ENCODE measurements around the gene CAAP1.
A peak's percentile ranks its signal among the peaks of the same experiment; 100 is the strongest.
"Not testable (repeated sequence)": the region's sequence is repeated elsewhere in the genome, so short reads cannot be mapped to it uniquely, and the experiment has no call there.

CAAP1 gene

DNA sequence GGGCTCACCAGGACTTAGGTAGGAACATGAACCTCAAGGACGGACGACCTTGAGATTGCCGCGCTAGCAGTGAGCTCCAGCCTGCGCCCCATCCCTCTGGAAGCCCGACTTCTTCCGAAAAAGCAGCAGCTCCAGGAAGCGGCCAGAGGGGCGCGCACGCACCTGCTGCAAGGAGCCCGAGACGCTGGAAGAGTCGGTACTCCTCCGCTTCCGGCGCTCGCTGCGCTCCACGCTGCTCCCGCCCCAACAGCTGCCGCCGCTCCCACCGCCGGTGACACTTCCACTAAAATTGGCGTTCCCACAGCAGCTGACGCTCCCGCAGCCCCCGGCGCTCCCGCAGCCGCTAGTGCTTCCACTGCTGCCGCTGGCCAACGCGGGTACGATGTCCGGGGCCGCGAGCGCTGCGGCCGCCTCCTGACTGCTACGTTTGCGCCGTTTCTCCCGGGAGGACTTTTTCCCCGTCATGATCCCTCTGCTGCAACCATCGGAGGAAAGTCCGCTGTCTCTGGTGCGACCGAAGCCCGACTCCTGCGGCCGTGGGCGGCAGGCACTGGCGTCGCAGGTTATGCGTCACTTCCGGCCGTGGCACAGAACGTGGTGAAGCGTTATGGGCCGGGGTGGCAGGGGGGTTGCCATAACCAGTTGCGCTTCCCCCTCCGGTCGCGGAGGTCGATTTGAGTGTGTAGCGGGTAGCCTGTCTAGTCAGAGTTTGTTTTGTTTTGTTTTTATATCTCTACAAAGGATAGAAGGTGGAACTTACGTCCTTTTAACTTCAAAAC is at the start of gene CAAP1:
CAAP1 (minus strand) TSS at position 552 of the 779 bp plus-strand sequence; CDS start at position 465, 87 bp downstream.
- DNase-seq (ENCODE audit: low read depth): peak; percentile 90

DNA sequence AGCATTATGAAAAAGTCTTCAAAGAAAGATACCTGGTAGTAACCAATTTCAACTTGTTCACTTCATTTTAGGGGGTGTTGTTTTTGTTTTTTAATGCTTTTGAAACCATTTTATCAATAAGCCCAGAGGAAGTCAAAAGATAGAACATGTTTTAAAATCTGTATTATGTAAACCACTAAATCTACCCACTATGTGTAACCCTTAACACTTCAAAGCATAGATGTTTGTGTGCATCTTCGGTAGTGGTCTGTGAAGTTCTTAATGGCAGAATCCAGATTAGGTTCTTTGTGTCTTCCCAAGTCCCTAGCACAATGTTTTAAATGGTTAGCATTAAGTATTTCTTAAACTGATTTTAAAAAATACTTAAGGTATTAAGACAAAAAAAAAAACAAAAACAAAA is 48.2 kb upstream of the CAAP1 start:
- DNase-seq (ENCODE audit: low read depth): no peak

DNA sequence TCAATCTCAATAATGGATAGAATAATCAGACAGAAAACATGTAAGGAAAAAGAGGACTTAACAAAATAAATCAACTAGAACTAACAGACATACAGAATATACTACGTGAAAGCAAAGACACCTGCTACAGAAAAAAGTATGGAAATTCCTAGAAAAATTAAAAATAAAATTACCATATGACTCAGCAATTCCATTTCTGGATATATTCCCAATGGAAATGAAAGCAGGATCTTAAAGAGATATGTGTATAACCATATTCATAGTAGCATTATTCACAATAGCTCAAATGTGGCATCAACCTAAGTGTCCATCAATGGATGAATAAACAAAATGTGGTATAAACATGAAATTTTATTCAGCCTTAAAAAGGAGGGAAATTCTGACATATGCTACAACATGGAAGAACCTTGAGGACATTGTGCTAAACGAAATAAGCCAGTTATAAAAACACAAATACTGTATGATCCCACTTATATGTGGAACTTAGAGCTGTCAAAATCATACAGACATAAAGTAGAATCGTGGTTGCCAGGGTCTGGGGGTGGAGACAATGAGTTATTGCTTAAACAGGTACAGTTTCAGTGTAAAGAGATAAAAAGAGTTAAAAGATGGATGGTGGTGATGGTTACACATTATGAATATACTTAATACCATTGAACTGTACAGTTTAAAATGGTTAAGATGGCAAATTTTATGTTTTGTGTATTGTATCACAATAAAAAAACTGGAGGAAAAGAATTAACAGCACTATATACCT is 47.5 kb upstream of the CAAP1 start:
- DNase-seq (ENCODE audit: low read depth): no peak

GRCh38 chr9:26937816-26938371 is 45.3 kb upstream of the CAAP1 start:
- DNase-seq (ENCODE audit: low read depth): no peak

GRCh38 chr9:26935847-26936246 is 43.2 kb upstream of the CAAP1 start:
- no peak for DNase-seq (ENCODE audit: low read depth)

GRCh38 chr9:26928902-26929495 is 36.4 kb upstream of the CAAP1 start:
- DNase-seq (ENCODE audit: low read depth): no peak

- no peak for DNase-seq (ENCODE audit: low read depth)
These were observed 33.0 kb upstream of the CAAP1 start for GRCh38 chr9:26925609-26926008.

GRCh38 chr9:26919698-26920097 is 27.1 kb upstream of the CAAP1 start:
- DNase-seq (ENCODE audit: low read depth): no peak

DNA sequence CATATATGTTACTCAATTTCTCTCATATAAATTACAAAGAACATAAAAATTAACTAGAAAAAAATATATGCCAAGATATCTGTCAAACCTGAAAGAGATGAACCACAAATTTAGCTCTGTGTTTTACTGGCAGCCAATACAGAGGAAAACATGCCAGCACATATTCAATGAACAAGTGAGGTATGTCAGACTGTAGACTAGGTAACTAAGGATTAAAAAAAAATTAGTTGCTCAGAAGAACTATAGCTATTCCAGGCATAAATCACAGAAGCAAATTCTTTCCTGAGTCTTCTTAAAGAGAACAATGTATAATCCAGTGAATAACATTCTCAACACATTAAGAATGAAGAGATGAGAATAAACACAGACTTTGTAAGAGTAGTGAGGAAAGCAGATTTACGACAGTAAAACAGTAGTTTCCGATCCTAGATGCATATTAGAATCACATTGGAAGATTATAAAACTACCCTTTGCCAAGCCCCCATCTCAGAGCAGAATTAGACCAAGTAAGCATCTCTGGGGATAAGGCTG is 20.6 kb upstream of the CAAP1 start:
- no peak for DNase-seq (ENCODE audit: low read depth)

DNA sequence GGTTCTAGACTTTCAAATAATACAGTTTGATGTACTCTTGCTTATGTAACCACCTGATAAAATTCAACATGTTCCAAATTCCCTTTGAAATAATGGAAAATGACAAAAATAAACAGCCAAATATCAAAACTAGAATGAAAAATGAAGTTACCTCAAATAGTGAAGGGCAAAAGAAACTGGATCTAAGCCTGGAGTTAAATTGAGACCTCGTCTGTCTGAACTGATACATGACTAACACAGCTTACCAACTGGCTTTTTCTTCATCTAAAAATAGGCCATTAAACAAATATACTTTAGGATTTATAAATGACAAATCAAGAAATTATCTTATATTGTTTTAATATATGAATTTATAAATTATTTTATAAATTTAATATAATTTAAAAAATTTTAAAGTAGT is 12.1 kb upstream of the CAAP1 start:
- no peak for DNase-seq (ENCODE audit: low read depth)

DNA sequence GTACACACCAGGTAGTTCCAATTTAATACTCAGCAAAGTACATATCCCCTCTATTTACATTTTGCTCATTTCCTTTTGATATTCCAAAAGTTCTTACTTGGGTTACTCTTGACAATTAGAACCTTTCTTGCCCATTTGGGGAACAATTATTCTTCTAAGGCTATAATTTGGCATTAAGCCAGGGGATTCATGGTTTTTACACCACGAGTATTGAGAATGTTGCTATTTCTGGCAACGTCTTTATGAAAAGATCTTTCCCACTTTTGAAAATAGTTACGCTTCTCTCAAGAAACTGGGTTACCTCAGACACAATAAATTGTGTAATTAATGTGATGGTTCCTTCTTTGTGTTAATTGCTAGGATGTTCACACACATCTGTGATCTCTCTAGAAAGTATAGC is 11.5 kb upstream of the CAAP1 start:
- DNase-seq (ENCODE audit: low read depth): no peak

DNA sequence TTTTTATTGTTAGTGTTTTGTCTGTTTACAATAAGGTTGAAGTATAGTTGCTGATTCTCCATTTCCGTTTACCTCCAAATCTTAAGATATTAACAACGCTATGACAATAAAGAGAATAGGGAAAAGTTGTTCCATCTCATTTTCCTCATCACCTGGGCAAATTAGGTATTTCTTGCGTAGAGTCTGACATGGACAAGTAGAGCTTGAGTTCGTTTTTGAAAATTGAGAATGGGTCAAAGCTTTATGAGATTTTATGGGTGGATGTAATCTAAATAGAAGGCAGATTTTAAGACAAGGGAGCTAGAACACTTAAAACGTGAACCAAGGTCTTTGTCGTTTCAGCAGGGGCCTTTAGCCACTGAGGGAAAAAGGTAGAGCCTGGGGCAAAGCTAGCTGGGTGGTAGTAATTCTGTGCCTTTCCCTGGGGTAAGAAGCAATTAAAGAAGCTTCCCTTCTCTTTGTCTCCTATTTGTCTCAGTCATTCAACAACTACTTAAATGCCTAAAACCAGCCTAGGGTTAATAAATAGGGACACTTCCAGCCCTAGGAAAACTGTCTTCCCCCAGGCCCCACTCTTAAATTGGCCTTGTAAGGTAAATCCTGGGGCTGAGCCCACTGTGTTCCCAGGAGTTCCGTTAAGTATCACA is 551 bp upstream of the CAAP1 start:
- DNase-seq (ENCODE audit: low read depth): no peak

DNA sequence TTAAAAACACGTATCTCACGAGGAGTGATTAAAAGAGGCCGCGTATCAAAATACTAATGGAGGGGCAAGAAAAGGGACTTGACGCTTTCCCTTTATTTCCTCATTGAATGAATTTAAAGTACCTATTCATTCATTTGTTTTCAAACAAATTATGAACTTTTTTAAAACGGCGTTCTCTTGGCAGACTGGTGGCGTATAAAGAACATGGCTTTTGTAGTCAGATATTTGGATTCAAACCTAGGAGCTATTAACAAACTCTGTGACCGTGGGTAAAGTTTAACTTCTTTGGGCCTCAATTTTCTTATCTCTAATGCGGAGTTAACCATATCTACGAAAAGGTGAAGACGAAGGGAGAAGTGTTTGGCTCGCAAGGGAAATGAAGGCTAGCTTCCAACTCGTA is 876 bp downstream of the CAAP1 start:
- DNase-seq (ENCODE audit: low read depth): no peak

DNA sequence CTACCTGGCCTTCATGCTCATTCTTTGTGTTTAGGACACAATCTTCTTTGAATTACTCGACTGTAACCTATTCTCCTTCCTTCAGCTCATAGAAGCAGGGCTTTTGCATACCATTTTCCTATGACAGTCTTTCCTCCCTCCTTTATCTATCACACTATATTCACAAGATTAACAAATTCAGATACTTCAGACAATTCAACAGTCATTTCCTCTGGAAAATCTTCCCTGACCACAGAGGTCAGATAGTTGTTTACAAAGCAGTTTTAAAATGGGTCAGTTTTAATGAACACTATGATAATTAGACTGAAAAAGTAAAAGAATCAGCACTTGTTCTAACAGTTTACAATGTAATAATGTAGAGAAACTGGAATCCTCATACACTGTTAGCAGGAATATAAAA is 4.3 kb downstream of the CAAP1 start:
- DNase-seq (ENCODE audit: low read depth): no peak

GRCh38 chr9:26882154-26882553 is 10.4 kb downstream of the CAAP1 start:
- no peak for DNase-seq (ENCODE audit: low read depth)

GRCh38 chr9:26880262-26880661 is 12.3 kb downstream of the CAAP1 start:
- no peak for DNase-seq (ENCODE audit: low read depth)

DNA sequence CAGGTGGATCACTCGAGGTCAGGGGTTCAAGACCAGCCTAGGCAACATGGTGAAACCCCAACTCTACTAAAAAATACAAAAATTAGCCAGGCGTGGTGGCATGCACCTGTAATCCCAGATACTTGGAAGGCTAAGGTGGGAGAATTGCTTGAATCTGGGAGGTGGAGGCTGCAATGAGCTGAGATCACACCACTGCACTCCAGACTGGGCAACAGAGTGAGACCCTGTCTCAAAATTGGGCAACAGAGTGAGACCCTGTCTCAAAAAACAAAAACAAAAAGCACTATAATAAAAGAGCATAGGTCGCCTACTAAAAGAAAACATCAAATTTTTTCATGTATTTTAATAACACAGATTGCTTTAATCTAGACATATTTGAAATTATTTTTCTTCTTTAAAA is 17.4 kb downstream of the CAAP1 start:
- not testable (repeated sequence) for DNase-seq (ENCODE audit: low read depth)

- DNase-seq (ENCODE audit: low read depth): no peak
These were observed 22.3 kb downstream of the CAAP1 start for GRCh38 chr9:26870292-26870691.

- no peak for DNase-seq (ENCODE audit: low read depth)
These were observed 29.5 kb downstream of the CAAP1 start for GRCh38 chr9:26863074-26863473.

GRCh38 chr9:26856413-26857032 is 36.1 kb downstream of the CAAP1 start:
- no peak for DNase-seq (ENCODE audit: low read depth)

GRCh38 chr9:26850995-26851394 is 41.6 kb downstream of the CAAP1 start:
- no peak for DNase-seq (ENCODE audit: low read depth)

GRCh38 chr9:26833792-26834191 is 58.8 kb downstream of the CAAP1 start:
- DNase-seq (ENCODE audit: low read depth): no peak
